Gastrocnemius medialis (tissue), 4 donors: Measurements from ENCODE around the gene CACNA2D3. TPM values are rescaled to one million over a fixed set of nuclear protein-coding genes. Genes with fewer than 3 reads are reported as not detected.

Experiments used
- ATAC-seq, 2 donors: fragments of 150-250 bp; one replicate each; pipeline ENCODE4 v1.9.1; 2016
- DNase-seq, 2 donors: peaks; one replicate each; pipeline ENCODE4 v3.0.0-alpha.2; 2019
- H3K27ac ChIP-seq, 4 donors: fragments of 200-600 bp; sonication (generic); 1 replicate in 1 of 4; 2 replicates in 3 of 4; pipeline ENCODE4 v1.5.1; 2016 to 2018; ENCODE audit warnings: mild to moderate bottlenecking in 2 of 4, moderate library complexity in 1 of 4
- H3K27me3 ChIP-seq, 3 donors: fragments of 200-600 bp; sonication (generic) in 2 of 3; 1 replicate in 1 of 3; 2 replicates in 2 of 3; pipeline versions ENCODE4 v1.5.1 to v1.6.0; 2016 to 2019; ENCODE audit warnings: mild to moderate bottlenecking in 1 of 3, moderate library complexity in 1 of 3
- H3K36me3 ChIP-seq, 2 donors: fragments of 200-600 bp; sonication (generic) in 1 of 2; one replicate each; pipeline ENCODE4 v1.5.1; 2017 to 2018
- H3K4me1 ChIP-seq, 2 donors: fragments of 200-600 bp; sonication (generic) in 1 of 2; one replicate each; pipeline ENCODE4 v1.5.1; 2016 to 2017; ENCODE audit warnings: mild to moderate bottlenecking in 2 of 2
- H3K4me3 ChIP-seq, 4 donors: fragments of 200-600 bp; sonication (generic) in 3 of 4; 1 replicate in 1 of 4; 2 replicates in 3 of 4; pipeline ENCODE4 v1.5.1; 2016 to 2019; ENCODE audit warnings: mild to moderate bottlenecking in 2 of 4
- H3K9me3 ChIP-seq, 3 donors: fragments of 200-600 bp; sonication (generic) in 2 of 3; 1 replicate in 1 of 3; 2 replicates in 2 of 3; pipeline ENCODE4 v1.5.1; 2016 to 2019
- POLR2A ChIP-seq, 2 donors: fragments of 450-650 bp; IDR thresholded peaks; one replicate each; pipeline ENCODE4 v1.6.1; 2017; ENCODE audit warnings: antibody characterized with exemption in 2 of 2, mild to moderate bottlenecking in 2 of 2, moderate library complexity in 2 of 2
- in situ Hi-C, 4 donors: fragments of 200-750 bp; cut with MboI; loops; one replicate each; pipeline versions ENCODE4 v1.15.0 to v1.8.0; 2017; ENCODE audit warnings: low sequenced_read_pairs in 4 of 4
- intact Hi-C: fragments of 100-400 bp; cut with DNase I; formaldehyde crosslinking; loops from one replicate; pipeline ENCODE4 v1.15.1; 2023; ENCODE audit warnings: low total_unique reads
- total RNA-seq, 4 donors: library from RNA; depleted of rRNA; stranded (reverse); fragments of >200 nt; gene quantifications; one replicate each; pipeline versions ENCODE4 v1.1.0 to v1.2.3, GENCODE V29; 2016
- TF ChIP-seq, protein P1 (sequence below), 5 experiments: fragments of 450-650 bp in 3 of 5; fragments of 200-600 bp in 2 of 5; sonication (generic) in 2 of 5; IDR thresholded peaks in 4 of 5; conservative IDR thresholded peaks in 1 of 5; 1 replicate in 4 of 5; 2 replicates in 1 of 5; pipeline ENCODE4 v1.5.1; 2016 to 2019; ENCODE audit warnings: antibody characterized with exemption in 5 of 5, mild to moderate bottlenecking in 3 of 5, moderate library complexity in 3 of 5

Gene CACNA2D3
- total RNA-seq, 4 donors from 2014 or later, result 4.7 to 14.4 (median 7.1) TPM

DNA sequence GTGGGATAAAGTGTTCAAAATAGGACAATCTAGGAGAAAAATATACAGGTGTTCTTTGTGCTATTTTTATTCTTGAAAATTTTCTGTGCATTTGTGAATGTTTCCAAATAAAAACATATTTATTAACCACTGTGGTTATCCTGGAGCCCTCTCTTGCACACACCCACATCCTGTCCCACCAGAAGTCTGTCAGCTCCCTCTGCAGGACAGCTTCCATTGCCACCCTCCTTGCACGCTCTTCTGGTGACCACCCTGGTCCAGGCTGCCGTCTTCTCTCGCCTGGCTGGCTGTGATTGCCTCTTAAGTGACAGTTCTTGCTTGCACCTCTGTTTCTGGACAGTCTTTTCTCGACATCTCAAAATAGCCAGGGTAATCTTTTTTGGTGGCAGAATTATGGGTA, 411.5 kb downstream of the CACNA2D3 start:
- H3K4me1 ChIP-seq, result peaks cover 13 to 34% of the 10 kb centered on the region in 2 donors
- no peaks in the 10 kb centered on the region for H3K36me3 ChIP-seq
- TF ChIP-seq POLR2A (IDR thresholded peaks at IDR 0.05), result no peak
- TF ChIP-seq, protein P1, sequence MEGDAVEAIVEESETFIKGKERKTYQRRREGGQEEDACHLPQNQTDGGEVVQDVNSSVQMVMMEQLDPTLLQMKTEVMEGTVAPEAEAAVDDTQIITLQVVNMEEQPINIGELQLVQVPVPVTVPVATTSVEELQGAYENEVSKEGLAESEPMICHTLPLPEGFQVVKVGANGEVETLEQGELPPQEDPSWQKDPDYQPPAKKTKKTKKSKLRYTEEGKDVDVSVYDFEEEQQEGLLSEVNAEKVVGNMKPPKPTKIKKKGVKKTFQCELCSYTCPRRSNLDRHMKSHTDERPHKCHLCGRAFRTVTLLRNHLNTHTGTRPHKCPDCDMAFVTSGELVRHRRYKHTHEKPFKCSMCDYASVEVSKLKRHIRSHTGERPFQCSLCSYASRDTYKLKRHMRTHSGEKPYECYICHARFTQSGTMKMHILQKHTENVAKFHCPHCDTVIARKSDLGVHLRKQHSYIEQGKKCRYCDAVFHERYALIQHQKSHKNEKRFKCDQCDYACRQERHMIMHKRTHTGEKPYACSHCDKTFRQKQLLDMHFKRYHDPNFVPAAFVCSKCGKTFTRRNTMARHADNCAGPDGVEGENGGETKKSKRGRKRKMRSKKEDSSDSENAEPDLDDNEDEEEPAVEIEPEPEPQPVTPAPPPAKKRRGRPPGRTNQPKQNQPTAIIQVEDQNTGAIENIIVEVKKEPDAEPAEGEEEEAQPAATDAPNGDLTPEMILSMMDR (IDR thresholded peaks at IDR 0.05 in 4 of 5, conservative IDR thresholded peaks at IDR 0.05 in 1 of 5), result no peak
- no peak for DNase-seq
- intact Hi-C loops (no loop called here), in situ Hi-C loops (no loop called here)
- no peak overlapping the region for H3K4me3 ChIP-seq
- H3K9me3 ChIP-seq, result no peaks in the 10 kb centered on the region
- no peak overlapping the region for H3K27ac ChIP-seq
- H3K27me3 ChIP-seq, result no peaks in the 10 kb centered on the region
- no peak for ATAC-seq

DNA sequence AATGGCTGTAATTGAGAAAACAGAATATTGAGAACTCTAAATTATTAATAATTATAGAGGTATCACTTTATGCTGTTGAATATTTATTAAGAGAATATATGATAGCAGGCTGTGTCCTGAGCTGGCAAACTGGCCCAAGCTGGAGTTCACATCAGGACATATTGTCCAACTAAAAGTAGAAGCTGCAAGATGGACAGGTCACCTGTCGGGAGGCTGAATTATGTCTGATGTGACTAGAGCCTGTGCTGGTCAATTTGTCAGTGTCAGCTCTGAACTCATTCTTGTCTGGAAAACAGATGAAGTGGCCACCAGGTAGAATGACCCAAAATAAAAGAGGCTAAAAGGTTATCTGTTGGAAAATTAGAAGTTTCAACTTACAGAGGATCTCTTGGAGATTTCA, 413.3 kb downstream of the CACNA2D3 start:
- no peak for TF ChIP-seq POLR2A (IDR thresholded peaks at IDR 0.05)
- intact Hi-C loops, result no loop called here
- in situ Hi-C loops, result no loop called here
- H3K4me1 ChIP-seq, result peaks cover 13 to 33% of the 10 kb centered on the region in 2 donors
- peak overlapping the region in 3 of 4 donors; percentile 20 to 71 (median 41) for H3K27ac ChIP-seq
- DNase-seq, result peak; percentile 48 to 60
- H3K9me3 ChIP-seq, result no peaks in the 10 kb centered on the region
- no peaks in the 10 kb centered on the region for H3K36me3 ChIP-seq
- no peaks in the 10 kb centered on the region for H3K27me3 ChIP-seq
- no peak overlapping the region for H3K4me3 ChIP-seq
- ATAC-seq, result peak; percentile 91 to 95

DNA sequence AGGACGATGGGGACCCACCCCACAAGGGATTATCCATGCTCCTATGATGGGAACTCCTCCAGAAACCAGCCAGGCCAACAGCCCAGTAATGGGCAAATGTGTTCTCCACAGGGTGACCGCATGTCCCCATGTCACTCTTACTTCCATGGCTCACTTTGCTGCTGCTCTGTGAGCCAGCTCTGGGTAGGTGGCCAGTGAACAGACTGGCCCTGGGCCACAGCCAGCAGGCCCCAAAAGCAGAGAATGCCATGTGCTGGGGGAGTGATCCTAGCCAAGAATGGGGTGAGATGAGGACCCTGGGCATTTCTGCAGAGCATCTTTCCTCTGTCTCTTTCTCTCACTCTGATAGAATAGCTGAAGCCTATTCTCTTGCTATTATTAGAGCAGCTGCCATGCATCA, 414.1 kb downstream of the CACNA2D3 start:
- Histone ChIP-seq H3K36me3 (no peaks in the 10 kb centered on the region), H3K27me3 (no peaks in the 10 kb centered on the region), H3K27ac (peak overlapping the region in 2 of 4 donors; percentile 41 to 71), H3K4me3 (no peak overlapping the region), H3K9me3 (no peaks in the 10 kb centered on the region), H3K4me1 (peaks cover 13 to 26% of the 10 kb centered on the region in 2 donors)
- peak; percentile 26 to 27 for ATAC-seq
- in situ Hi-C loops, result no loop called here
- intact Hi-C loops, result no loop called here
- DNase-seq, result no peak
- TF ChIP-seq POLR2A (IDR thresholded peaks at IDR 0.05), result no peak
- TF ChIP-seq, protein P1 (IDR thresholded peaks at IDR 0.05 in 4 of 5, conservative IDR thresholded peaks at IDR 0.05 in 1 of 5), result no peak

DNA sequence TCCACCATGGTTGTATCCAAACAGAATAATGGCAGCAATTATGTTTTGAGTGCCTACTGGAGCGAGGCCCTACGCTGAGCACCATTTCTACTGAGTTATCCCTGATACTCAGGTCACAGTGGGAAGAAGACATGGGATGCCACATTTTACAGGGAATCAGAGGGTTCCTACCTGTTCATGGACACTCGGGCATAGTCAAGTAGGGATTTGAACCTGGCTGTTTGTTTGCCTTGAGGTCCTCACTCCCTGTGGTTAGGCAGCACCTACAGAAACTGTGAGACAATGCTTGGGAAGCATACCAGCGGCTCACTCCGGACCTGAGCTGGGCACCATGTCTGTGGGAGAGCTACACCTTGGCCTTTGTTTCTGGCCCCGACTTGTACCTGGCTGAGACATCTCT, 415.2 kb downstream of the CACNA2D3 start:
- in situ Hi-C loops (no loop called here), intact Hi-C loops (no loop called here)
- TF ChIP-seq, protein P1 (IDR thresholded peaks at IDR 0.05 in 4 of 5, conservative IDR thresholded peaks at IDR 0.05 in 1 of 5), result no peak
- TF ChIP-seq POLR2A (IDR thresholded peaks at IDR 0.05), result no peak
- H3K4me1 ChIP-seq, result peaks cover 13 to 18% of the 10 kb centered on the region in 2 donors
- DNase-seq (no peak), ATAC-seq (no peak)
- no peak overlapping the region for H3K27ac ChIP-seq
- H3K4me3 ChIP-seq, result no peak overlapping the region
- no peaks in the 10 kb centered on the region for H3K9me3 ChIP-seq
- no peaks in the 10 kb centered on the region for H3K36me3 ChIP-seq
- no peaks in the 10 kb centered on the region for H3K27me3 ChIP-seq

DNA sequence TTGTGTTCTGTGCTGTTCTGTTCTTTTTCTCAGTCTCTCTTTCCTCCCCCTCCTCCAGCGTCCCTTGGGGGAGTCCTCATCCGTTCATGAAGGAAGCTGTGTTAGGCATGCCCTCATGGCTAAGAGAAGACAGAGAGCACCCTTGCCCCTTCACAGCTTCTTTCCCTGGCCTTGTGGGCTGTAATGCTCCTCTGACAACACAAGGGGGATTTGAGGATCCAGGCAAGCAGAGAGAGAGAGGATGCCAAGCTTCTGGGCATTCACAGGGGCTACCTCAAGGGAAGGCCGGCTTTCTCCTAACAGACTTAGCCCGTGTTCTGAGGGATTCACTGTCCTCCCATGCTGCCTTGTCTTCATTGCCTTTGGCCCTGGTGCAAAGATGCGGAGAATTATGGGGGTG, 416.0 kb downstream of the CACNA2D3 start:
- ATAC-seq (no peak), DNase-seq (no peak)
- Histone ChIP-seq H3K4me1 (peaks cover 13 to 18% of the 10 kb centered on the region in 2 donors), H3K36me3 (no peaks in the 10 kb centered on the region), H3K4me3 (no peak overlapping the region), H3K9me3 (no peaks in the 10 kb centered on the region), H3K27me3 (no peaks in the 10 kb centered on the region), H3K27ac (no peak overlapping the region)
- no peak for TF ChIP-seq POLR2A (IDR thresholded peaks at IDR 0.05)
- TF ChIP-seq, protein P1 (IDR thresholded peaks at IDR 0.05 in 4 of 5, conservative IDR thresholded peaks at IDR 0.05 in 1 of 5), result no peak
- intact Hi-C loops (no loop called here), in situ Hi-C loops (no loop called here)
